DOHH2 (cell line): ENCODE results near the gene PSPH.
"Not testable (repeated sequence)": the region's sequence is repeated elsewhere in the genome, so short reads cannot be mapped to it uniquely, and the experiment has no call there.

Source experiments
- CTCF ChIP-seq: fragments of 200-600 bp; sonication (generic); IDR thresholded peaks from one replicate; pipeline ENCODE4 v1.5.1; 2014; ENCODE audit warnings: antibody characterized with exemption, mild to moderate bottlenecking, low read depth, low read length; ENCODE audit not compliant: poor library complexity, severe bottlenecking
- EZH2phosphoT487 ChIP-seq: fragments of 200-600 bp; sonication (generic); IDR thresholded peaks from 2 replicates; pipeline ENCODE4 v1.6.1; 2017; ENCODE audit warnings: borderline replicate concordance, mild to moderate bottlenecking, antibody characterized with exemption, low read length, moderate library complexity, mixed read lengths

GRCh38 chr7:56066376-56066775, 15.1 kb upstream of the PSPH start:
- TF ChIP-seq CTCF, EZH2phosphoT487: not testable (repeated sequence)
